ENCODE measurements around the gene TTC28.

- TF ChIP-seq CTCF (IDR thresholded peaks at IDR 0.05; ENCODE audit: low read depth, low read length) = no peak
- no peak for TF ChIP-seq MAX (IDR thresholded peaks at IDR 0.05; ENCODE audit: low read depth, low read length)
Measured at GRCh38 chr22:27988704-27989103, 690.9 kb downstream of the TTC28 start.

Data from NB4 (cell line).